Measurements from ENCODE around the gene ETFA. TPM values are rescaled to one million over a fixed set of nuclear protein-coding genes. Genes with fewer than 3 reads are reported as not detected.

ETFA gene
- total RNA-seq, 1 donor = 51.5 TPM

GRCh38 chr15:76196269-76197231 lies 114.7 kb downstream of the ETFA start:
- peaks cover under 1% of the 10 kb centered on the region for H3K27me3 ChIP-seq (ENCODE audit: insufficient read depth, low read length)
- peaks cover 14% of the 10 kb centered on the region for H3K4me1 ChIP-seq (ENCODE audit: insufficient read depth, low read length)
- H3K4me3 ChIP-seq (ENCODE audit: low read length) = no peak overlapping the region
- no peaks in the 10 kb centered on the region for H3K9me3 ChIP-seq (ENCODE audit: low read depth, low read length)

GRCh38 chr15:76195506-76196268 lies 115.6 kb downstream of the ETFA start:
- Histone ChIP-seq H3K27me3 (ENCODE audit: insufficient read depth, low read length) (peaks cover 4% of the 10 kb centered on the region), H3K4me1 (ENCODE audit: insufficient read depth, low read length) (peaks cover 22% of the 10 kb centered on the region), H3K9me3 (ENCODE audit: low read depth, low read length) (no peaks in the 10 kb centered on the region), H3K4me3 (ENCODE audit: low read length) (no peak overlapping the region)

GRCh38 chr15:76193934-76194333 lies 117.3 kb downstream of the ETFA start:
- Histone ChIP-seq H3K4me1 (ENCODE audit: insufficient read depth, low read length) (peaks cover 27% of the 10 kb centered on the region), H3K9me3 (ENCODE audit: low read depth, low read length) (no peaks in the 10 kb centered on the region), H3K4me3 (ENCODE audit: low read length) (no peak overlapping the region), H3K27me3 (ENCODE audit: insufficient read depth, low read length) (peaks cover 12% of the 10 kb centered on the region)

- Histone ChIP-seq H3K4me1 (ENCODE audit: insufficient read depth, low read length) (peaks cover 27% of the 10 kb centered on the region), H3K4me3 (ENCODE audit: low read length) (no peak overlapping the region), H3K27me3 (ENCODE audit: insufficient read depth, low read length) (peaks cover 15% of the 10 kb centered on the region), H3K9me3 (ENCODE audit: low read depth, low read length) (no peaks in the 10 kb centered on the region)
Measured at GRCh38 chr15:76192715-76193114, 118.6 kb downstream of the ETFA start.

- Histone ChIP-seq H3K9me3 (ENCODE audit: low read depth, low read length) (no peaks in the 10 kb centered on the region), H3K4me3 (ENCODE audit: low read length) (no peak overlapping the region), H3K27me3 (ENCODE audit: insufficient read depth, low read length) (peaks cover 15% of the 10 kb centered on the region), H3K4me1 (ENCODE audit: insufficient read depth, low read length) (peaks cover 23% of the 10 kb centered on the region)
Measured at GRCh38 chr15:76191539-76192244, 119.6 kb downstream of the ETFA start.

GRCh38 chr15:76190751-76191538 lies 120.3 kb downstream of the ETFA start:
- Histone ChIP-seq H3K27me3 (ENCODE audit: insufficient read depth, low read length) (peaks cover 15% of the 10 kb centered on the region), H3K4me3 (ENCODE audit: low read length) (no peak overlapping the region), H3K4me1 (ENCODE audit: insufficient read depth, low read length) (peaks cover 17% of the 10 kb centered on the region), H3K9me3 (ENCODE audit: low read depth, low read length) (no peaks in the 10 kb centered on the region)

GRCh38 chr15:76190070-76190564 lies 121.2 kb downstream of the ETFA start:
- Histone ChIP-seq H3K4me3 (ENCODE audit: low read length) (no peak overlapping the region), H3K4me1 (ENCODE audit: insufficient read depth, low read length) (peaks cover 17% of the 10 kb centered on the region), H3K9me3 (ENCODE audit: low read depth, low read length) (no peaks in the 10 kb centered on the region), H3K27me3 (ENCODE audit: insufficient read depth, low read length) (peaks cover 15% of the 10 kb centered on the region)

- H3K27me3 ChIP-seq (ENCODE audit: insufficient read depth, low read length) = peaks cover 15% of the 10 kb centered on the region
- H3K4me3 ChIP-seq (ENCODE audit: low read length) = no peak overlapping the region
- peaks cover 17% of the 10 kb centered on the region for H3K4me1 ChIP-seq (ENCODE audit: insufficient read depth, low read length)
- no peaks in the 10 kb centered on the region for H3K9me3 ChIP-seq (ENCODE audit: low read depth, low read length)
Measured at GRCh38 chr15:76189106-76189505, 122.2 kb downstream of the ETFA start.

GRCh38 chr15:76187163-76187562 lies 124.1 kb downstream of the ETFA start:
- Histone ChIP-seq H3K9me3 (ENCODE audit: low read depth, low read length) (no peaks in the 10 kb centered on the region), H3K4me1 (ENCODE audit: insufficient read depth, low read length) (peaks cover 17% of the 10 kb centered on the region), H3K27me3 (ENCODE audit: insufficient read depth, low read length) (peaks cover 15% of the 10 kb centered on the region), H3K4me3 (ENCODE audit: low read length) (no peak overlapping the region)

GRCh38 chr15:76185716-76186115 lies 125.6 kb downstream of the ETFA start:
- peaks cover 11% of the 10 kb centered on the region for H3K27me3 ChIP-seq (ENCODE audit: insufficient read depth, low read length)
- peaks cover 5% of the 10 kb centered on the region for H3K4me1 ChIP-seq (ENCODE audit: insufficient read depth, low read length)
- H3K9me3 ChIP-seq (ENCODE audit: low read depth, low read length) = no peaks in the 10 kb centered on the region
- no peak overlapping the region for H3K4me3 ChIP-seq (ENCODE audit: low read length)

GRCh38 chr15:76184650-76185035 lies 126.6 kb downstream of the ETFA start:
- Histone ChIP-seq H3K4me3 (ENCODE audit: low read length) (no peak overlapping the region), H3K27me3 (ENCODE audit: insufficient read depth, low read length) (peaks cover 7% of the 10 kb centered on the region), H3K4me1 (ENCODE audit: insufficient read depth, low read length) (no peaks in the 10 kb centered on the region), H3K9me3 (ENCODE audit: low read depth, low read length) (no peaks in the 10 kb centered on the region)

- H3K4me1 ChIP-seq (ENCODE audit: insufficient read depth, low read length) = no peaks in the 10 kb centered on the region
- peaks cover 3% of the 10 kb centered on the region for H3K27me3 ChIP-seq (ENCODE audit: insufficient read depth, low read length)
- no peaks in the 10 kb centered on the region for H3K9me3 ChIP-seq (ENCODE audit: low read depth, low read length)
- no peak overlapping the region for H3K4me3 ChIP-seq (ENCODE audit: low read length)
Measured at GRCh38 chr15:76183930-76184649, 127.2 kb downstream of the ETFA start.

GRCh38 chr15:76181705-76182107 lies 129.6 kb downstream of the ETFA start:
- H3K4me3 ChIP-seq (ENCODE audit: low read length) = no peak overlapping the region
- H3K9me3 ChIP-seq (ENCODE audit: low read depth, low read length) = no peaks in the 10 kb centered on the region
- no peaks in the 10 kb centered on the region for H3K27me3 ChIP-seq (ENCODE audit: insufficient read depth, low read length)
- no peaks in the 10 kb centered on the region for H3K4me1 ChIP-seq (ENCODE audit: insufficient read depth, low read length)

GRCh38 chr15:76180321-76180720 lies 130.9 kb downstream of the ETFA start:
- Histone ChIP-seq H3K9me3 (ENCODE audit: low read depth, low read length) (no peaks in the 10 kb centered on the region), H3K27me3 (ENCODE audit: insufficient read depth, low read length) (no peaks in the 10 kb centered on the region), H3K4me1 (ENCODE audit: insufficient read depth, low read length) (no peaks in the 10 kb centered on the region), H3K4me3 (ENCODE audit: low read length) (no peak overlapping the region)

Measured in mononuclear cell (primary cell).